H9 (cell line): ENCODE results near the gene CBR3. TPM values are rescaled to one million over a fixed set of nuclear protein-coding genes. Genes with fewer than 3 reads are reported as not detected.

Experiments used
- DNase-seq: peaks from one replicate; pipeline ENCODE4 v3.0.0-alpha.2; 2017
- H2AFZ ChIP-seq: one replicate; pipeline ENCODE4 v1.6.1; 2013; ENCODE audit warnings: mild to moderate bottlenecking, low read length, control low read depth, moderate library complexity
- H2AK5ac ChIP-seq: 2 replicates; pipeline ENCODE4 v1.6.1; 2013; ENCODE audit warnings: low read length, control low read depth, mixed read lengths; ENCODE audit not compliant: insufficient read length
- H2BK120ac ChIP-seq: one replicate; pipeline ENCODE4 v1.6.1; 2013; ENCODE audit warnings: low read depth, mild to moderate bottlenecking, low read length, control low read depth, inconsistent platforms; ENCODE audit not compliant: poor library complexity, severe bottlenecking
- H2BK12ac ChIP-seq: 2 replicates; pipeline ENCODE4 v1.6.1; 2013; ENCODE audit warnings: low read length, control low read depth, mixed read lengths, low read depth; ENCODE audit not compliant: insufficient read length
- H2BK15ac ChIP-seq: 2 replicates; pipeline ENCODE4 v1.6.1; 2013; ENCODE audit warnings: low read depth, low read length, control low read depth
- H2BK20ac ChIP-seq: one replicate; pipeline ENCODE4 v1.6.1; 2013; ENCODE audit warnings: low read depth, mild to moderate bottlenecking, low read length, control low read depth, inconsistent platforms; ENCODE audit not compliant: poor library complexity, severe bottlenecking
- H2BK5ac ChIP-seq: 2 replicates; pipeline ENCODE4 v1.6.1; 2013; ENCODE audit warnings: low read length, control low read depth, mixed read lengths; ENCODE audit not compliant: insufficient read length
- H3K14ac ChIP-seq: 2 replicates; pipeline ENCODE4 v1.6.1; 2013; ENCODE audit warnings: low read length, control low read depth; ENCODE audit not compliant: insufficient read depth
- H3K18ac ChIP-seq: 2 replicates; pipeline ENCODE4 v1.6.1; 2013; ENCODE audit warnings: low read depth, mild to moderate bottlenecking, mixed read lengths, low read length, control low read depth; ENCODE audit not compliant: insufficient read length
- H3K23ac ChIP-seq: 2 replicates; pipeline ENCODE4 v1.6.1; 2013; ENCODE audit warnings: low read length, control low read depth, mixed read lengths, low read depth; ENCODE audit not compliant: insufficient read length
- H3K23me2 ChIP-seq: 2 replicates; pipeline ENCODE4 v1.6.1; 2013; ENCODE audit warnings: low read depth, mild to moderate bottlenecking, mixed read lengths, low read length, control low read depth; ENCODE audit not compliant: insufficient read length, poor library complexity, severe bottlenecking
- H3K27ac ChIP-seq: 2 replicates; pipeline ENCODE4 v1.5.1; 2013; ENCODE audit warnings: low read length, control low read depth, mixed read lengths, low read depth; ENCODE audit not compliant: insufficient read length
- H3K27me3 ChIP-seq: 2 replicates; pipeline ENCODE4 v1.6.1; 2013; ENCODE audit warnings: low read length, control low read depth, inconsistent platforms; ENCODE audit not compliant: insufficient read depth
- H3K4ac ChIP-seq: 2 replicates; pipeline ENCODE4 v1.6.1; 2013; ENCODE audit warnings: low read depth, mild to moderate bottlenecking, control low read depth, inconsistent platforms, low read length, moderate library complexity
- H3K4me1 ChIP-seq: 2 replicates; pipeline ENCODE4 v1.6.1; 2013; ENCODE audit warnings: low read length, control low read depth, inconsistent platforms; ENCODE audit not compliant: insufficient read depth
- H3K4me2 ChIP-seq: 2 replicates; pipeline ENCODE4 v1.6.1; 2013; ENCODE audit warnings: low read length, control low read depth, mixed read lengths; ENCODE audit not compliant: insufficient read length, insufficient read depth
- H3K56ac ChIP-seq: 2 replicates; pipeline ENCODE4 v1.6.1; 2013; ENCODE audit warnings: low read depth, mild to moderate bottlenecking, mixed read lengths, low read length, control low read depth; ENCODE audit not compliant: insufficient read length
- H3K79me1 ChIP-seq: 2 replicates; pipeline ENCODE4 v1.6.1; 2013; ENCODE audit warnings: low read depth, mild to moderate bottlenecking, moderate library complexity, low read length, control low read depth, inconsistent platforms; ENCODE audit not compliant: insufficient read depth, poor library complexity, severe bottlenecking
- H3K79me2 ChIP-seq: 2 replicates; pipeline ENCODE4 v1.6.1; 2013; ENCODE audit warnings: low read length, control low read depth, inconsistent platforms; ENCODE audit not compliant: insufficient read depth
- H3K9ac ChIP-seq: 2 replicates; pipeline ENCODE4 v1.6.1; 2013; ENCODE audit warnings: low read length, control low read depth, mixed read lengths; ENCODE audit not compliant: insufficient read length; ENCODE audit errors: extremely low read depth
- H3K9me3 ChIP-seq: one replicate; pipeline ENCODE4 v1.6.1; 2013; ENCODE audit warnings: low read depth, low read length, inconsistent platforms; ENCODE audit not compliant: control insufficient read depth
- H3T11ph ChIP-seq: one replicate; pipeline ENCODE4 v1.6.1; 2013; ENCODE audit warnings: mild to moderate bottlenecking, low read length, control low read depth, inconsistent platforms
- H4K20me1 ChIP-seq: one replicate; pipeline ENCODE4 v1.6.1; 2013; ENCODE audit not compliant: control insufficient read depth, insufficient read length, insufficient read depth
- H4K5ac ChIP-seq: 2 replicates; pipeline ENCODE4 v1.6.1; 2013; ENCODE audit warnings: low read depth, mild to moderate bottlenecking, mixed read lengths, low read length, control low read depth; ENCODE audit not compliant: insufficient read length
- H4K8ac ChIP-seq: replicated peaks from 2 replicates; pipeline ENCODE4 v1.6.1; 2013; ENCODE audit warnings: low read length, control low read depth, mixed read lengths, low read depth; ENCODE audit not compliant: insufficient read length
- H4K91ac ChIP-seq: 2 replicates; pipeline ENCODE4 v1.6.1; 2013; ENCODE audit warnings: low read depth, mild to moderate bottlenecking, moderate library complexity, mixed read lengths, low read length, control low read depth; ENCODE audit not compliant: insufficient read length
- H3K27ac Mint-ChIP-seq, 3 experiments: 2 replicates in 2 of 3; 3 replicates in 1 of 3; pipeline ENCODE4 v1.8.0; 2020 to 2021; ENCODE audit warnings: mixed read lengths in 3 of 3, mild to moderate bottlenecking in 1 of 3, moderate library complexity in 1 of 3
- H3K27me3 Mint-ChIP-seq: 2 replicates; pipeline ENCODE4 v1.8.0; 2021; ENCODE audit warnings: low read depth, mild to moderate bottlenecking, moderate library complexity, mixed read lengths
- H3K36me3 Mint-ChIP-seq, 3 experiments: 2 replicates in 2 of 3; 3 replicates in 1 of 3; pipeline ENCODE4 v1.8.0; 2020 to 2021; ENCODE audit warnings: low read depth in 3 of 3, mixed read lengths in 3 of 3; ENCODE audit not compliant: insufficient read depth in 1 of 3
- H3K4me1 Mint-ChIP-seq, 2 experiments: 2 replicates each; pipeline ENCODE4 v1.8.0; 2020; ENCODE audit warnings: mixed read lengths in 2 of 2
- H3K4me3 Mint-ChIP-seq, 2 experiments: 2 replicates in 1 of 2; 3 replicates in 1 of 2; pipeline ENCODE4 v1.8.0; 2020 to 2021; ENCODE audit warnings: mild to moderate bottlenecking in 2 of 2, mixed read lengths in 2 of 2, moderate library complexity in 1 of 2
- H3K9me3 Mint-ChIP-seq, 2 experiments: 2 replicates in 1 of 2; 3 replicates in 1 of 2; pipeline ENCODE4 v1.8.0; 2020; ENCODE audit warnings: mild to moderate bottlenecking in 2 of 2, mixed read lengths in 2 of 2, moderate library complexity in 1 of 2
- WGBS: extraction: QIAGEN DNeasy Blood & Tissue Kit; methylation state at CpG from one replicate; pipeline ENCODE4 v1.1.7; 2013; ENCODE audit warnings: missing lambda C conversion rate, low lambda C conversion rate, mixed read lengths; ENCODE audit not compliant: insufficient read length; ENCODE audit errors: extremely low coverage; 5-methylcytosine and 5-hydroxymethylcytosine counted together
- total RNA-seq: library from RNA; stranded (reverse); gene quantifications from 2 replicates; pipeline ENCODE4 v1.2.1, GENCODE V29; 2021
- TF ChIP-seq, protein P1 (sequence below): fragments of 200-600 bp; sonication (generic); conservative IDR thresholded peaks from 3 replicates; pipeline ENCODE4 v1.8.0; 2021; ENCODE audit warnings: antibody characterized with exemption, mild to moderate bottlenecking

CBR3 gene
- total RNA-seq, 1 experiment from 2014 or later: 2.4 TPM

DNA sequence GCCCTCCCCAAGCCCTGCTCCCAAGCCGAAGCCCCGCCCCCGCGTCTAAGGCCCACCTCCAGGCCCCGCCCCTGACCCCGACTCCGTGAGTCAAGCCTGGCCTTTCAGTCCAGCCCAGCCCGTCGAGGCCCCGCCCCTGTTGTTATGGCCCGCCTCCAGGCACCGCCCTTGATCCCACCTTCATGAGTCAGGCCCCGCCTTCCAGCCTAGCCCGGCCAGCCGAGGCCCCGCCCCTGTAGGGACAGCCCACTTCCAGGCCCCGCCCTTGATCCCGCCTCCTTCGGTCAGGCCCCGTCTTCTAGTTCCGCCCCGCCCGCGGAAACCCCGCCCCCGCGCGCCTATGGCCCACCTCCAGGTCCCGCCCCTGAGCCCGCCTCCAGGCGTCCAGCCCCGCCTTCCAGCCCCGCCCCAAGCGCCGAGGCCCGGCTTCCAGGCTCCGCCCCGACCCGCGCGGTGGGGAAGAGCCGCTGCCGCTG lies 21.5 kb downstream of the CBR3 start:
- no peaks in the 10 kb centered on the region for H4K20me1 ChIP-seq
- H3K4me1 ChIP-seq: no peaks in the 10 kb centered on the region
- H3T11ph ChIP-seq: no peak overlapping the region
- H2BK120ac ChIP-seq: no peak overlapping the region
- Mint-ChIP-seq H3K27ac (no peak overlapping the region), H3K27me3 (peaks cover 33% of the 10 kb centered on the region), H3K4me3 (peak overlapping the region; percentile 71 to 81), H3K9me3 (no peaks in the 10 kb centered on the region; a peak in 1 of 5 replicates), H3K36me3 (no peaks in the 10 kb centered on the region; a peak in 2 of 7 replicates), H3K4me1 (peaks cover 10 to 13% of the 10 kb centered on the region in 2 experiments; a peak in 3 of 4 replicates)
- no peak overlapping the region for H4K5ac ChIP-seq
- no peak overlapping the region for H4K91ac ChIP-seq
- no peak overlapping the region for H3K23ac ChIP-seq
- H3K56ac ChIP-seq: no peak overlapping the region
- H3K14ac ChIP-seq: no peak overlapping the region
- no peaks in the 10 kb centered on the region for H3K79me2 ChIP-seq
- H2BK5ac ChIP-seq: no peak overlapping the region
- no peak overlapping the region for H3K27ac ChIP-seq
- H2BK12ac ChIP-seq: no peak overlapping the region
- H3K4ac ChIP-seq: no peak overlapping the region
- no peak overlapping the region for H3K9ac ChIP-seq
- no peak overlapping the region for H2AK5ac ChIP-seq
- DNase-seq: peak; percentile 99
- WGBS: no CpG with 5 or more reads among the region's 43 CpGs
- H3K4me2 ChIP-seq: peak overlapping the region; percentile 63
- peaks cover 6% of the 10 kb centered on the region; the same call in 1 of the 2 replicates for H3K27me3 ChIP-seq
- no peaks in the 10 kb centered on the region for H3K9me3 ChIP-seq
- no peak overlapping the region for H2AFZ ChIP-seq
- H2BK15ac ChIP-seq: no peak overlapping the region
- H2BK20ac ChIP-seq: no peak overlapping the region
- no peaks in the 10 kb centered on the region for H3K79me1 ChIP-seq
- TF ChIP-seq, protein P1, sequence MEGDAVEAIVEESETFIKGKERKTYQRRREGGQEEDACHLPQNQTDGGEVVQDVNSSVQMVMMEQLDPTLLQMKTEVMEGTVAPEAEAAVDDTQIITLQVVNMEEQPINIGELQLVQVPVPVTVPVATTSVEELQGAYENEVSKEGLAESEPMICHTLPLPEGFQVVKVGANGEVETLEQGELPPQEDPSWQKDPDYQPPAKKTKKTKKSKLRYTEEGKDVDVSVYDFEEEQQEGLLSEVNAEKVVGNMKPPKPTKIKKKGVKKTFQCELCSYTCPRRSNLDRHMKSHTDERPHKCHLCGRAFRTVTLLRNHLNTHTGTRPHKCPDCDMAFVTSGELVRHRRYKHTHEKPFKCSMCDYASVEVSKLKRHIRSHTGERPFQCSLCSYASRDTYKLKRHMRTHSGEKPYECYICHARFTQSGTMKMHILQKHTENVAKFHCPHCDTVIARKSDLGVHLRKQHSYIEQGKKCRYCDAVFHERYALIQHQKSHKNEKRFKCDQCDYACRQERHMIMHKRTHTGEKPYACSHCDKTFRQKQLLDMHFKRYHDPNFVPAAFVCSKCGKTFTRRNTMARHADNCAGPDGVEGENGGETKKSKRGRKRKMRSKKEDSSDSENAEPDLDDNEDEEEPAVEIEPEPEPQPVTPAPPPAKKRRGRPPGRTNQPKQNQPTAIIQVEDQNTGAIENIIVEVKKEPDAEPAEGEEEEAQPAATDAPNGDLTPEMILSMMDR: no peak
- H3K23me2 ChIP-seq: peaks cover 12% of the 10 kb centered on the region
- no peak overlapping the region for H3K18ac ChIP-seq
- H4K8ac ChIP-seq: no peak overlapping the region
